Measurements from ENCODE around the gene EIF6.

DNA sequence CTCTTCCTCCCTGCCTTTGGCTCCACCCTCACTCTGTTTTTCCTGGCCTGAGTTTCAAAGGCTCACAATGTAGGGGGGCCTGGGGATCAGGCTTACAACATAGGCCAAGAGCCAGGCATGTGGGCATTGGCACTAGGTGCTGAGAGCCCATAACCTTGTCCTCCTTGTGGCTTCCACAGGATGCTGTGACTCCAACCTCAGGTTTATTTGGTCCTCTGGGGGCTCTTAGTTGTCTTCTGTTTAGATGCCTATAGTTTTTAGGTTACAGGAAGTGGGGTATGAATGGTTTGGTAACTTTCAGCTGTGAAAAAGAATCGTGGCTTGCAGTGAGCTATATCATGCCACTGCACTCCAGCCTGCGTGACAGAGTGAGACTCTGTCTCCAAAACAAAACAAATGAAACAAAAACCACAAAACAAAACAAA lies 32.5 kb downstream of the EIF6 start:
- TF ChIP-seq CTCF (conservative IDR thresholded peaks at IDR 0.05; ENCODE audit: low read depth, low read length) (no peak), EZH2 (IDR thresholded peaks at IDR 0.05; ENCODE audit: borderline replicate concordance, low read depth, low read length, poor library complexity, severe bottlenecking) (no peak)
